B cell (primary cell): ENCODE measurements around the gene IFRD2. TPM values are rescaled to one million over a fixed set of nuclear protein-coding genes. Genes with fewer than 3 reads are reported as not detected.

Experiments
- ATAC-seq: fragments of 200-7000 bp; cut with Tn5 transposase; one replicate; pipeline ENCODE4 v1.10.0; 2021; ENCODE audit warnings: low read depth, mild to moderate bottlenecking, moderate number of reproducible peaks, moderate library complexity
- CTCF ChIA-PET: fragments of 350-600 bp; sonication (Branson Sonifier 250); formaldehyde crosslinking; loops from one replicate; lab custom pipeline; 2021; ENCODE audit warnings: antibody characterized with exemption, inconsistent platforms; lab: Charles Lee
- POLR2A ChIA-PET: fragments of 350-600 bp; sonication (Branson Sonifier 250); formaldehyde crosslinking; loops from one replicate; lab custom pipeline; 2021; ENCODE audit warnings: antibody characterized with exemption; lab: Charles Lee
- DNase-seq: peaks from one replicate; pipeline ENCODE4 v3.0.0; 2013
- H2AFZ ChIP-seq: 2 replicates; pipeline ENCODE4 v1.6.1; 2012; ENCODE audit warnings: mild to moderate bottlenecking, low read depth, low read length; ENCODE audit not compliant: insufficient read depth, poor library complexity, severe bottlenecking
- H3K27ac ChIP-seq, 2 donors: 1 replicate in 1 of 2; 2 replicates in 1 of 2; pipeline ENCODE4 v1.5.1; 2012 to 2013; ENCODE audit warnings: low read length in 2 of 2, mild to moderate bottlenecking in 2 of 2, moderate library complexity in 1 of 2
- H3K27me3 ChIP-seq, 4 experiments: fragments of 200-600 bp in 1 of 4; sonication (generic) in 1 of 4; replicated peaks in 1 of 4; 1 replicate in 2 of 4; 2 replicates in 2 of 4; pipeline versions ENCODE4 v1.6.1 to v1.7.0; 2013 to 2016; ENCODE audit warnings: low read length in 3 of 4, mild to moderate bottlenecking in 2 of 4, mixed read lengths in 1 of 4, moderate library complexity in 1 of 4; ENCODE audit not compliant: insufficient read depth in 4 of 4, control insufficient read depth in 3 of 4; ENCODE audit errors: control extremely low read depth in 1 of 4
- H3K36me3 ChIP-seq, 2 experiments: replicated peaks in 1 of 2; 1 replicate in 1 of 2; 2 replicates in 1 of 2; pipeline versions ENCODE4 v1.6.1 to v1.7.1; 2013; ENCODE audit warnings: low read length in 1 of 2; ENCODE audit not compliant: insufficient read depth in 2 of 2, control insufficient read depth in 1 of 2; ENCODE audit errors: control extremely low read depth in 1 of 2, extremely low read depth in 1 of 2
- H3K4me1 ChIP-seq, 2 donors: fragments of 200-600 bp in 1 of 2; sonication (generic) in 1 of 2; 1 replicate in 1 of 2; 2 replicates in 1 of 2; pipeline versions ENCODE4 v1.5.1 to v1.6.1; 2013 to 2017; ENCODE audit warnings: low read length in 2 of 2; ENCODE audit not compliant: control insufficient read depth in 2 of 2, insufficient read depth in 2 of 2
- H3K4me2 ChIP-seq: replicated peaks from 2 replicates; pipeline ENCODE3; 2012; ENCODE audit warnings: mild to moderate bottlenecking, low read depth, low read length; ENCODE audit not compliant: poor library complexity, severe bottlenecking
- H3K4me3 ChIP-seq, 5 experiments: fragments of 200-600 bp in 1 of 5; sonication (generic) in 1 of 5; 1 replicate in 3 of 5; 2 replicates in 2 of 5; pipeline versions ENCODE4 v1.5.1 to v1.7.0; 2011 to 2016; ENCODE audit warnings: low read length in 4 of 5, mild to moderate bottlenecking in 4 of 5, low read depth in 2 of 5, control low read depth in 1 of 5, moderate library complexity in 1 of 5; ENCODE audit not compliant: insufficient read depth in 1 of 5; ENCODE audit errors: control extremely low read depth in 1 of 5, extremely low read depth in 1 of 5
- H3K79me2 ChIP-seq: fragments of 200-600 bp; sonication (generic); one replicate; pipeline ENCODE4 v1.6.0; 2016; ENCODE audit warnings: low read length; ENCODE audit not compliant: control insufficient read depth, insufficient read depth
- H3K9ac ChIP-seq: fragments of 200-600 bp; sonication (generic); 2 replicates; pipeline ENCODE4 v1.6.1; 2017; ENCODE audit warnings: mild to moderate bottlenecking, low read length, moderate library complexity
- H3K9me3 ChIP-seq, 3 donors: one replicate each; pipeline versions ENCODE4 v1.6.1 to v1.7.1; 2013; ENCODE audit warnings: low read length in 2 of 3; ENCODE audit not compliant: control insufficient read depth in 2 of 3, insufficient read depth in 1 of 3; ENCODE audit errors: control extremely low read depth in 1 of 3
- H4K20me1 ChIP-seq: 2 replicates; pipeline ENCODE4 v1.6.0; 2012; ENCODE audit warnings: mild to moderate bottlenecking, low read length; ENCODE audit not compliant: insufficient read depth, control insufficient read depth, poor library complexity, severe bottlenecking
- H3K27ac Mint-ChIP-seq: one replicate; pipeline ENCODE4 v1.8.0; 2021; ENCODE audit warnings: mixed read lengths
- H3K27me3 Mint-ChIP-seq: one replicate; pipeline ENCODE4 v1.8.0; 2021; ENCODE audit warnings: mixed read lengths
- H3K4me1 Mint-ChIP-seq: one replicate; pipeline ENCODE4 v1.8.0; 2021; ENCODE audit warnings: mixed read lengths
- H3K4me3 Mint-ChIP-seq: one replicate; pipeline ENCODE4 v1.8.0; 2021; ENCODE audit warnings: mixed read lengths
- H3K9me3 Mint-ChIP-seq: one replicate; pipeline ENCODE4 v1.8.0; 2022; ENCODE audit warnings: mixed read lengths; ENCODE audit not compliant: insufficient read depth
- EZH2 ChIP-seq: IDR thresholded peaks from 2 replicates; pipeline ENCODE4 v1.6.1; 2012; ENCODE audit warnings: borderline replicate concordance, low read depth, mild to moderate bottlenecking, moderate library complexity, low read length; ENCODE audit not compliant: insufficient read depth, poor library complexity, severe bottlenecking
- WGBS: methylation state at CpG from one replicate; pipeline ENCODE4 v1.1.5; 2013; ENCODE audit warnings: missing lambda C conversion rate; ENCODE audit not compliant: insufficient coverage; 5-methylcytosine and 5-hydroxymethylcytosine counted together
- intact Hi-C: fragments of 100-400 bp; cut with micrococcal nuclease; formaldehyde crosslinking; loops from one replicate; pipeline ENCODE4 v1.10.0; 2022
- polyA plus RNA-seq: library from polyadenylated mRNA; depleted of rRNA; stranded (reverse); fragments of >200 nt; gene quantifications from 2 replicates; pipeline ENCODE4 v1.2.3, GENCODE V29; 2012
- total RNA-seq, 2 donors: library from RNA; stranded (reverse); fragments of 120-200 nt in 1 of 2; gene quantifications; 1 replicate in 1 of 2; 2 replicates in 1 of 2; pipeline versions ENCODE4 v1.2.3 to v1.2.4, GENCODE V29; 2013 to 2022
- TF ChIP-seq, protein P1 (sequence below): fragments of 200-600 bp; IDR thresholded peaks from one replicate; pipeline ENCODE4 v1.8.0; 2022; ENCODE audit warnings: antibody characterized with exemption, mild to moderate bottlenecking

The IFRD2 gene
- total and polyA plus RNA-seq, 2 donors (not counting 1 experiment from before 2014, with no cell fraction given): 63.4 to 80.1 TPM

DNA sequence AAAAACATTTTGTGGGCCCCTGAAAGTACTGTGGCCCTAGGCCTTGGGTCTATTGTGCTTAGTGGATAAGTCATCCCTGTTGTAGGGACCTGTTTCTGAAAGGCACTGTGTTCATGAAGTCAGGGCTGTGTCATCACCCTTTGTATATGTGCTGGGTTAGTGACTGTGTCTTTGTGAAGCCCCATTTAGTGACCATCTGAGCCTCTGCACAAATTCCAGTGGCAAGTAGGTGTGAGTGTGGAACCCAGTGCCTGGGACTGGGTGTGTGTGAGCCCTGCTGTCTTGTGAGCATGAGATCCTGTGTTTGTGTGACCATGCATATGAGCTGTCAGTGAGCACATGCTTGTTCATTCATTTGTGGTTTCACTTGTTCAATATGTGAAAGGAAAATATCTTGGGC, 12.4 kb upstream of the IFRD2 start:
- Histone ChIP-seq H3K79me2 (peaks cover 5% of the 10 kb centered on the region), H3K4me2 (no peak overlapping the region), H3K4me1 (peaks cover 10 to 15% of the 10 kb centered on the region in 2 donors), H3K9ac (no peak overlapping the region), H3K9me3 (peaks cover 0 to 23% (median 0%) of the 10 kb centered on the region in 3 donors), H4K20me1 (no peaks in the 10 kb centered on the region), H3K4me3 (no peak overlapping the region), H3K36me3 (no peaks in the 10 kb centered on the region), H2AFZ (no peak overlapping the region), H3K27me3 (no peaks in the 10 kb centered on the region), H3K27ac (no peak overlapping the region)
- ChIA-PET POLR2A (interaction anchor here (0.6 kb wide), 1 partner anchor 31 kb away, joined by 3 read pairs; no protein-coding TSS in a partner anchor), CTCF (no interaction called here)
- no peaks in the 10 kb centered on the region for H3K9me3 Mint-ChIP-seq
- no peak overlapping the region for H3K4me3 Mint-ChIP-seq
- no peaks in the 10 kb centered on the region for H3K27me3 Mint-ChIP-seq
- intact Hi-C loops: no loop called here
- peak overlapping the region; percentile 20 for H3K27ac Mint-ChIP-seq
- peaks cover 19% of the 10 kb centered on the region for H3K4me1 Mint-ChIP-seq
- DNase-seq: no peak
- TF ChIP-seq, protein P1, sequence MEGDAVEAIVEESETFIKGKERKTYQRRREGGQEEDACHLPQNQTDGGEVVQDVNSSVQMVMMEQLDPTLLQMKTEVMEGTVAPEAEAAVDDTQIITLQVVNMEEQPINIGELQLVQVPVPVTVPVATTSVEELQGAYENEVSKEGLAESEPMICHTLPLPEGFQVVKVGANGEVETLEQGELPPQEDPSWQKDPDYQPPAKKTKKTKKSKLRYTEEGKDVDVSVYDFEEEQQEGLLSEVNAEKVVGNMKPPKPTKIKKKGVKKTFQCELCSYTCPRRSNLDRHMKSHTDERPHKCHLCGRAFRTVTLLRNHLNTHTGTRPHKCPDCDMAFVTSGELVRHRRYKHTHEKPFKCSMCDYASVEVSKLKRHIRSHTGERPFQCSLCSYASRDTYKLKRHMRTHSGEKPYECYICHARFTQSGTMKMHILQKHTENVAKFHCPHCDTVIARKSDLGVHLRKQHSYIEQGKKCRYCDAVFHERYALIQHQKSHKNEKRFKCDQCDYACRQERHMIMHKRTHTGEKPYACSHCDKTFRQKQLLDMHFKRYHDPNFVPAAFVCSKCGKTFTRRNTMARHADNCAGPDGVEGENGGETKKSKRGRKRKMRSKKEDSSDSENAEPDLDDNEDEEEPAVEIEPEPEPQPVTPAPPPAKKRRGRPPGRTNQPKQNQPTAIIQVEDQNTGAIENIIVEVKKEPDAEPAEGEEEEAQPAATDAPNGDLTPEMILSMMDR: no peak
- TF ChIP-seq EZH2: no peak
- no peak for ATAC-seq

DNA sequence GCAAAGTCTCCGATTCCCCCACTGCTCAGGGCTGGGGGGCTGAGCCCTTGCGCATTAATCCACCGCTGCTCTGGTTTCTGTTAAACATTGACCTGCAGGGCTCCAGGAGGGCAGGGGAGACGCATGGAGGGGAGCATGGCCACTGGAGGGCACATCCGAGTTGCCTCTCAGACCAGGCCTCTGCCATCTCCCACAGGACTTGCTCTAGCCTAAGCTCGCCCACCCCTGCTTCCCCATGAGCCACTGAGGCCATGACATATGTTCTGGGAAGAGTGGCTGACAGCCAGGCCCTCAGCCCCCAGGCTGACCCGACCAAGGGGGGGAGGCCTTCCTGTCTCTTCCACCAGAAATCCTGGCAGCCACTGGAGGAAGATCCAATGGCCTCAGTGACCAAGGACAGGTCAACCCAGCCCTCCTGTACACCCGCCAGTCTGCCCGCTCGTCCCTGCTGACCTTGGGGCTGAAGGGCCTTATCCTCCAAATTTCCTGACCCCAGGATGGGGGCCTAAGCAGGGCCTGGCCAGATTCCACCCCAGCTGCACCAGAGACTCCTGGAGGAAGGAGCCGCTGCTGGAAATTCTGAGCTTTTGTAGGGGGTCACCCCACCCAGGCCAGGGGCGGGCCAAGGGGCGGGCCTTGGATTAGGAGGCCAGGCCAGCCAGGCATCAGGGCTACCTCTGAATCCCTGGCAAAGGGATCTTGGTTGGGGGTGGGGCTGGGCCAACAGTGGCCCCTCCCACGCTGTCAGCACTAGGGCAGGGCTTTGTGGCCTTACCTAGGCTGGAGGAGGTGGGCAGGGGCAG, 11.0 kb upstream of the IFRD2 start, which contains the start of gene HYAL1:
Gene HYAL1 (minus strand): TSS at position 562 of the 803 bp plus-strand sequence. CDS start 618 bp downstream, outside the sequence.
- Histone ChIP-seq H2AFZ (no peak within 1 kb of the TSS), H3K36me3 (no peaks in the 10 kb centered on the region), H3K27me3 (no peaks in the 10 kb centered on the region), H3K79me2 (peaks cover 9% of the 10 kb centered on the region), H4K20me1 (no peaks in the 10 kb centered on the region), H3K4me3 (no peak within 1 kb of the TSS), H3K27ac (no peak within 1 kb of the TSS), H3K4me1 (peaks cover 14 to 24% of the 10 kb centered on the region in 2 donors), H3K9me3 (peaks cover 0 to 9% (median 0%) of the 10 kb centered on the region in 3 donors), H3K4me2 (no peak within 1 kb of the TSS), H3K9ac (no peak within 1 kb of the TSS)
- H3K27ac Mint-ChIP-seq: no peak within 1 kb of the TSS
- CTCF ChIA-PET: interaction anchor here (0.5 to 0.6 kb wide), 2 partner anchors 22 to 51 kb away, joined by 3 read pairs; no protein-coding TSS in a partner anchor
- intact Hi-C loops: no loop called here
- no peak for ATAC-seq
- H3K4me1 Mint-ChIP-seq: peaks cover 30% of the 10 kb centered on the region
- DNase-seq: no peak
- 84% methylated on average over 14 of the region's 14 CpGs for WGBS
- no peaks in the 10 kb centered on the region for H3K9me3 Mint-ChIP-seq
- TF ChIP-seq EZH2: no peak
- TF ChIP-seq, protein P1: no peak
- no peak within 1 kb of the TSS for H3K4me3 Mint-ChIP-seq
- POLR2A ChIA-PET: no interaction called here
- no peaks in the 10 kb centered on the region for H3K27me3 Mint-ChIP-seq
